Stomach smooth muscle (tissue), 2 donors: ENCODE data around the gene LDLRAD4.

Experiments used
- H3K27ac ChIP-seq: one replicate; pipeline ENCODE4 v1.7.0; 2013; ENCODE audit warnings: mild to moderate bottlenecking, low read length, inconsistent platforms
- H3K27me3 ChIP-seq, 2 donors: one replicate each; pipeline ENCODE4 v1.7.0; 2013; ENCODE audit warnings: low read length in 2 of 2; ENCODE audit not compliant: insufficient read depth in 2 of 2, control insufficient read depth in 1 of 2
- H3K36me3 ChIP-seq, 2 donors: one replicate each; pipeline ENCODE4 v1.7.0; 2013; ENCODE audit warnings: low read length in 2 of 2; ENCODE audit not compliant: control insufficient read depth in 2 of 2, insufficient read depth in 2 of 2
- H3K4me1 ChIP-seq: one replicate; pipeline ENCODE4 v1.7.0; 2013; ENCODE audit warnings: low read length; ENCODE audit not compliant: control insufficient read depth, insufficient read depth
- H3K4me3 ChIP-seq, 2 donors: one replicate each; pipeline ENCODE4 v1.7.0; 2013; ENCODE audit warnings: low read length in 2 of 2
- H3K9ac ChIP-seq, 2 donors: one replicate each; pipeline ENCODE4 v1.7.0; 2013; ENCODE audit warnings: low read length in 2 of 2, mild to moderate bottlenecking in 1 of 2
- H3K9me3 ChIP-seq, 2 donors: one replicate each; pipeline ENCODE4 v1.7.0; 2013; ENCODE audit warnings: low read length in 2 of 2; ENCODE audit not compliant: control insufficient read depth in 2 of 2
- donor health status: healthy.
- donor health status: Pancreatic carcinoma.

The LDLRAD4 gene

DNA sequence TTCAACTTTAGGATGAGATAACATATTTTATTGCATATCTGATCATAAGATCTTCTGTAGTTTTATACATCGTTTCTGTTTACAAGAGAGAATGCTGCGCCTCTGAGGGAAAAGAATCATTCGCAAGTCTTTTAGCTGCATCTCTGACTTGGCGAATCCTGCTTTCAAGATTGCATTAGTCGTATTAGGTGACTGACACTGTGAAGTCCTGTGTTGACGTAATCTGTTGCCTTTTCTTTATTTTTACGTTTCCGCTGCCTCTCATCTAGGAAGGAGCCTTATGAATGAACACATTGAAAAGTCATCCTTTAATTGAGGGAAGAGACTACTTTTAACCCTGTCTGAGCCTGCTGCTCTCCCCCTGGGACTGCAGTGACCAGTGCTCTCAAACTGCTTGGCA is 101.5 kb downstream of the LDLRAD4 start:
- no peak overlapping the region for H3K9ac ChIP-seq
- no peak overlapping the region for H3K4me3 ChIP-seq
- H3K27me3 ChIP-seq: no peaks in the 10 kb centered on the region
- H3K27ac ChIP-seq: peak overlapping the region; percentile 37
- peaks cover 4 to 8% of the 10 kb centered on the region in 2 donors for H3K9me3 ChIP-seq
- H3K4me1 ChIP-seq: peaks cover 29% of the 10 kb centered on the region
- H3K36me3 ChIP-seq: peaks cover 0 to 6% of the 10 kb centered on the region in 2 donors

GRCh38 chr18:13320891-13321425 is 102.4 kb downstream of the LDLRAD4 start:
- Histone ChIP-seq H3K4me1 (peaks cover 29% of the 10 kb centered on the region), H3K27me3 (no peaks in the 10 kb centered on the region), H3K9me3 (peaks cover 4 to 6% of the 10 kb centered on the region in 2 donors), H3K4me3 (no peak overlapping the region), H3K36me3 (peaks cover 0 to 6% of the 10 kb centered on the region in 2 donors), H3K9ac (no peak overlapping the region), H3K27ac (no peak overlapping the region)

DNA sequence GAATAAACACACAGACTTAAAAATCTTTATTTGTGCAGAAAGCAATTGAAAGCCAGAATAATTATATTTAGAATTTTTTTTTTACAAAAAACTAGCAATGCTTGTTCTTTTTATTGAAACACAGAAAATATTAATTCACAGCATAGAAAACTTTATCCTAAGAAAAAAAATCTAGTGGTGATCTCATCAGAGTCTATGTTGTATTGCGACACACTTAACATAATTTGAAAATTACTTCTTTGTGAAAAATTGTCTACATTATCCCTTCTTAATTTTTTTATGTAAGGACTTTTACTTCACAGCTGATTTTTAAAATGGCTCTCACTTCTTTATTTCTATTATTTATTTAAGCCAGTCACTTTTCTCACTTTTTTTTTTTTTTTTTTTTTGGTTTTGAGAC is 103.4 kb downstream of the LDLRAD4 start:
- Histone ChIP-seq H3K9me3 (no peaks in the 10 kb centered on the region), H3K4me1 (peaks cover 29% of the 10 kb centered on the region)

DNA sequence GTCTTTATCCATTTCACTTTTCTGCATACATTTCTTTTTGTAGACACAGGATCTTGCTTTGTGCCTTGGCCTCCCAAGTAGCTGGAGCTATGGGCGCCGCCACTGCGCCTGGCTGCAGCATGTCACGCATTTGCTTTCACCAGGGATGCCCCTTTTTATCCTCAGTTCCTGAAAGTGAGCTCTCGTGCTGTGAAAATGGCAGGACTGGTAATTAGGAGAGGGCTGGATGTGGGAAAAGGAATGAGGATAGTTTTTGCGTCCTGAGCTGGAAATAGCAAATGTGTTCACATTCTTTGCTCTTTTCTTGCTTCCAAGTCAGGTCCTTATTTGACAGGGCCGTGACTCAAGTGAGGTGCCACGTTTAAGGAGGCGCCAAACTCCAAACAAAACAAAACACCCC is 104.6 kb downstream of the LDLRAD4 start:
- Histone ChIP-seq H3K27me3 (no peaks in the 10 kb centered on the region), H3K27ac (no peak overlapping the region), H3K9ac (no peak overlapping the region), H3K36me3 (peaks cover 0 to 6% of the 10 kb centered on the region in 2 donors), H3K9me3 (peaks cover 0 to 1% of the 10 kb centered on the region in 2 donors), H3K4me3 (no peak overlapping the region), H3K4me1 (peaks cover 29% of the 10 kb centered on the region)

More for the DNA sequence above, 103.4 kb downstream of the LDLRAD4 start:
- Histone ChIP-seq H3K9ac (no peak overlapping the region), H3K27ac (no peak overlapping the region), H3K36me3 (peaks cover 0 to 6% of the 10 kb centered on the region in 2 donors), H3K27me3 (no peaks in the 10 kb centered on the region), H3K4me3 (no peak overlapping the region)

DNA sequence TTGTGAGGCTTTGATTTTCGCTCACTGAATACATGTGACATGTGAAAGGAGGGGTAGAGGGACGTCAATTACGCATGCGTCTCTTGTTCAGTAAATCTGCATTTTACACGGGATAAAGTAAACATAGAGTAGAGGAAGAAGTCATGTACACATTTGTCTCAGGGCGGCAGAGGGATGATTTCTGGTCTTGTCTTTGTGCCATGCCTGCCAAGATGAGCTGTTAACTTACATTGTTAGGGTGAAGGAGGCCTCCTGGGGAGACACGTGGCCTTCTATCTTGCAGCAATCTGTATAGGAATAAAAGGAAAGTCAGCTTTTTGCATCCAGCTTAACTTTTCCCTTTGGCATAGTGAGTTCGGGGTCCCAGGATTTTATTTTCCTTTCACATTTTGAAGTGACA is 106.3 kb downstream of the LDLRAD4 start:
- H3K9me3 ChIP-seq: peaks cover 0 to 3% of the 10 kb centered on the region in 2 donors
- H3K27ac ChIP-seq: no peak overlapping the region
- H3K27me3 ChIP-seq: no peaks in the 10 kb centered on the region
- H3K4me1 ChIP-seq: peaks cover 15% of the 10 kb centered on the region
- H3K36me3 ChIP-seq: peaks cover 0 to 6% of the 10 kb centered on the region in 2 donors
- H3K9ac ChIP-seq: no peak overlapping the region
- H3K4me3 ChIP-seq: no peak overlapping the region

GRCh38 chr18:13328213-13328612 is 109.7 kb downstream of the LDLRAD4 start:
- peaks cover 1% of the 10 kb centered on the region for H3K4me1 ChIP-seq
- no peak overlapping the region for H3K9ac ChIP-seq
- H3K27ac ChIP-seq: no peak overlapping the region
- no peaks in the 10 kb centered on the region for H3K27me3 ChIP-seq
- peaks cover 0 to 2% of the 10 kb centered on the region in 2 donors for H3K36me3 ChIP-seq
- H3K4me3 ChIP-seq: no peak overlapping the region
- H3K9me3 ChIP-seq: peaks cover 0 to 3% of the 10 kb centered on the region in 2 donors

GRCh38 chr18:13330996-13331395 is 112.4 kb downstream of the LDLRAD4 start:
- Histone ChIP-seq H3K4me3 (no peak overlapping the region), H3K36me3 (no peaks in the 10 kb centered on the region)

GRCh38 chr18:13331846-13332245 is 113.3 kb downstream of the LDLRAD4 start:
- H3K9me3 ChIP-seq: peaks cover 0 to 3% of the 10 kb centered on the region in 2 donors
- no peaks in the 10 kb centered on the region for H3K27me3 ChIP-seq
- no peak overlapping the region for H3K27ac ChIP-seq
- H3K36me3 ChIP-seq: no peaks in the 10 kb centered on the region
- H3K9ac ChIP-seq: no peak overlapping the region
- H3K4me1 ChIP-seq: no peaks in the 10 kb centered on the region
- no peak overlapping the region for H3K4me3 ChIP-seq

More at GRCh38 chr18:13330996-13331395, 112.4 kb downstream of the LDLRAD4 start:
- Histone ChIP-seq H3K27me3 (no peaks in the 10 kb centered on the region), H3K9ac (no peak overlapping the region), H3K4me1 (no peaks in the 10 kb centered on the region), H3K9me3 (peaks cover 0 to 3% of the 10 kb centered on the region in 2 donors), H3K27ac (no peak overlapping the region)

- no peaks in the 10 kb centered on the region for H3K4me1 ChIP-seq
- H3K36me3 ChIP-seq: no peaks in the 10 kb centered on the region
- H3K9me3 ChIP-seq: peaks cover 0 to 3% of the 10 kb centered on the region in 2 donors
- H3K27ac ChIP-seq: no peak overlapping the region
- H3K27me3 ChIP-seq: no peaks in the 10 kb centered on the region
- no peak overlapping the region for H3K9ac ChIP-seq
- no peak overlapping the region for H3K4me3 ChIP-seq
These were observed 114.3 kb downstream of the LDLRAD4 start for GRCh38 chr18:13332874-13333273.

- no peak overlapping the region for H3K4me3 ChIP-seq
- H3K36me3 ChIP-seq: no peaks in the 10 kb centered on the region
- no peak overlapping the region for H3K9ac ChIP-seq
- H3K27ac ChIP-seq: no peak overlapping the region
- no peaks in the 10 kb centered on the region for H3K9me3 ChIP-seq
- H3K4me1 ChIP-seq: no peaks in the 10 kb centered on the region
- no peaks in the 10 kb centered on the region for H3K27me3 ChIP-seq
These were observed 117.3 kb downstream of the LDLRAD4 start for GRCh38 chr18:13335903-13336302.

- Histone ChIP-seq H3K27me3 (no peaks in the 10 kb centered on the region), H3K4me1 (no peaks in the 10 kb centered on the region), H3K36me3 (no peaks in the 10 kb centered on the region), H3K9me3 (no peaks in the 10 kb centered on the region), H3K9ac (no peak overlapping the region), H3K4me3 (no peak overlapping the region), H3K27ac (no peak overlapping the region)
These were observed 118.3 kb downstream of the LDLRAD4 start for GRCh38 chr18:13336841-13337240.
